Neural cell (in vitro differentiated cells): ENCODE measurements around the gene CCDC136. TPM values are rescaled to one million over a fixed set of nuclear protein-coding genes. Genes with fewer than 3 reads are reported as not detected.

Experiments
- H2AFZ ChIP-seq: fragments of 200-600, 300-800 bp; sonication (generic), shearing (Covaris generic); 2 replicates; pipeline ENCODE4 v1.6.0; 2014; ENCODE audit warnings: low read depth, mild to moderate bottlenecking, antibody characterized with exemption, low read length, moderate library complexity
- H3F3A ChIP-seq: fragments of 200-600 bp; shearing (Covaris generic); 2 replicates; pipeline ENCODE4 v1.6.1; 2016; ENCODE audit warnings: mild to moderate bottlenecking, moderate library complexity, mixed read lengths, antibody characterized with exemption, low read length; ENCODE audit not compliant: insufficient read depth, poor library complexity, severe bottlenecking
- H3K27ac ChIP-seq: fragments of 200-600, 300-800 bp; sonication (generic), shearing (Covaris generic); 2 replicates; pipeline ENCODE4 v1.5.1; 2014; ENCODE audit warnings: mild to moderate bottlenecking, low read length, moderate library complexity
- H3K27me3 ChIP-seq: fragments of 300-800, 200-600 bp; sonication (generic), shearing (Covaris generic); 2 replicates; pipeline ENCODE4 v1.6.0; 2014; ENCODE audit warnings: mild to moderate bottlenecking, low read depth, low read length, moderate library complexity; ENCODE audit not compliant: insufficient read depth
- H3K36me3 ChIP-seq: fragments of 300-800, 200-600 bp; sonication (generic), shearing (Covaris generic); 2 replicates; pipeline ENCODE4 v1.5.1; 2014; ENCODE audit warnings: mild to moderate bottlenecking, antibody characterized with exemption, low read length, moderate library complexity; ENCODE audit not compliant: insufficient read depth
- H3K4me2 ChIP-seq: fragments of 300-800, 200-600 bp; sonication (generic), shearing (Covaris generic); 2 replicates; pipeline ENCODE4 v1.6.0; 2014; ENCODE audit warnings: mild to moderate bottlenecking, low read length
- H3K4me3 ChIP-seq: fragments of 300-800, 200-600 bp; sonication (generic), shearing (Covaris generic); 2 replicates; pipeline ENCODE4 v1.5.1; 2014; ENCODE audit warnings: mild to moderate bottlenecking, low read length, moderate library complexity
- H3K79me2 ChIP-seq: fragments of 200-600 bp; shearing (Covaris generic); replicated peaks from 2 replicates; pipeline ENCODE4 v1.6.0; 2014; ENCODE audit warnings: mild to moderate bottlenecking, low read length, moderate library complexity; ENCODE audit not compliant: insufficient read depth
- H3K9ac ChIP-seq: fragments of 300-800, 200-600 bp; sonication (generic), shearing (Covaris generic); 2 replicates; pipeline ENCODE4 v1.6.1; 2016; ENCODE audit warnings: mild to moderate bottlenecking, low read length, mixed read lengths
- H3K9me2 ChIP-seq: fragments of 200-600 bp; shearing (Covaris generic); 2 replicates; pipeline ENCODE4 v1.6.1; 2016; ENCODE audit warnings: mild to moderate bottlenecking, low read length, mixed read lengths; ENCODE audit not compliant: insufficient read depth
- H3K9me3 ChIP-seq: fragments of 200-600, 300-800 bp; sonication (generic), shearing (Covaris generic); 2 replicates; pipeline ENCODE4 v1.6.1; 2016; ENCODE audit warnings: mild to moderate bottlenecking, mixed run types, low read length, moderate library complexity, mixed read lengths
- H4K20me1 ChIP-seq: fragments of 200-600 bp; shearing (Covaris generic); 2 replicates; pipeline ENCODE4 v1.6.1; 2016; ENCODE audit warnings: mild to moderate bottlenecking, mixed run types; ENCODE audit not compliant: insufficient read depth
- CTCF ChIP-seq: fragments of 450-650 bp; IDR thresholded peaks from 2 replicates; pipeline ENCODE4 v1.5.1; 2014; ENCODE audit warnings: antibody characterized with exemption, mild to moderate bottlenecking, moderate library complexity; ENCODE audit not compliant: poor library complexity, severe bottlenecking
- EP300 ChIP-seq: fragments of 450-650 bp; conservative IDR thresholded peaks from 2 replicates; pipeline ENCODE4 v1.6.1; 2014; ENCODE audit warnings: antibody characterized with exemption, mild to moderate bottlenecking, moderate library complexity; ENCODE audit not compliant: poor library complexity, severe bottlenecking
- EZH2 ChIP-seq: fragments of 200-600, 300-800 bp; shearing (Covaris generic), sonication (generic); IDR thresholded peaks from 2 replicates; pipeline ENCODE4 v1.6.1; 2014; ENCODE audit warnings: antibody characterized with exemption, low read length, borderline replicate concordance, mild to moderate bottlenecking; ENCODE audit not compliant: insufficient read depth, poor library complexity, severe bottlenecking
- MXI1 ChIP-seq: fragments of 450-650 bp; conservative IDR thresholded peaks from 2 replicates; pipeline ENCODE4 v1.6.1; 2014; ENCODE audit warnings: antibody characterized with exemption, mild to moderate bottlenecking; ENCODE audit not compliant: poor library complexity, severe bottlenecking
- POLR2AphosphoS5 ChIP-seq: IDR thresholded peaks from 2 replicates; pipeline ENCODE4 v1.6.1; 2012
- RAD21 ChIP-seq: fragments of 450-650 bp; conservative IDR thresholded peaks from 2 replicates; pipeline ENCODE4 v1.6.1; 2014; ENCODE audit warnings: antibody characterized with exemption, mild to moderate bottlenecking, moderate library complexity
- REST ChIP-seq: IDR thresholded peaks from 2 replicates; pipeline ENCODE4 v1.6.1; 2012; ENCODE audit warnings: borderline replicate concordance
- SMC3 ChIP-seq: fragments of 450-650 bp; conservative IDR thresholded peaks from 2 replicates; pipeline ENCODE4 v1.6.1; 2014; ENCODE audit warnings: antibody characterized with exemption, mild to moderate bottlenecking, moderate library complexity; ENCODE audit not compliant: poor library complexity
- TAF1 ChIP-seq: IDR thresholded peaks from 2 replicates; pipeline ENCODE4 v1.6.1; 2012; ENCODE audit warnings: low read depth
- polyA plus RNA-seq: library from polyadenylated mRNA; depleted of rRNA; stranded (reverse); fragments of >200 nt; gene quantifications from 2 replicates; pipeline ENCODE4 v1.2.3, GENCODE V29; 2014

Gene CCDC136
- polyA plus RNA-seq, 1 donor from 2014 or later, result 42.5 TPM

- H3F3A ChIP-seq, result peaks cover 4% of the 10 kb centered on the region
- no peak overlapping the region for H3K9ac ChIP-seq
- no peak overlapping the region for H3K27ac ChIP-seq
- no peaks in the 10 kb centered on the region for H3K9me2 ChIP-seq
- TF ChIP-seq MXI1, result no peak
- TF ChIP-seq REST, result no peak
- TF ChIP-seq EZH2, result no peak
- TF ChIP-seq EP300, result no peak
- TF ChIP-seq CTCF, result no peak
- no peak for TF ChIP-seq SMC3
- TF ChIP-seq POLR2AphosphoS5, result no peak
- no peak for TF ChIP-seq RAD21
- no peaks in the 10 kb centered on the region for H4K20me1 ChIP-seq
- H3K79me2 ChIP-seq, result peaks cover 73% of the 10 kb centered on the region
- H3K4me3 ChIP-seq, result no peak overlapping the region
- no peak overlapping the region for H2AFZ ChIP-seq
- H3K4me2 ChIP-seq, result no peak overlapping the region
- H3K27me3 ChIP-seq, result no peaks in the 10 kb centered on the region
- no peaks in the 10 kb centered on the region for H3K9me3 ChIP-seq
- H3K36me3 ChIP-seq, result no peaks in the 10 kb centered on the region
These were observed 48.5 kb upstream of the CCDC136 start for GRCh38 chr7:128743112-128743772.

GRCh38 chr7:128744366-128744905 lies 47.3 kb upstream of the CCDC136 start:
- no peaks in the 10 kb centered on the region for H3K9me3 ChIP-seq
- TF ChIP-seq EZH2 (no peak), CTCF (no peak), TAF1 (no peak), SMC3 (no peak), POLR2AphosphoS5 (no peak), MXI1 (no peak), EP300 (no peak), RAD21 (no peak), REST (no peak)
- no peak overlapping the region for H3K4me3 ChIP-seq
- H3K27ac ChIP-seq, result no peak overlapping the region
- no peak overlapping the region for H3K9ac ChIP-seq
- H3K79me2 ChIP-seq, result peaks cover 74% of the 10 kb centered on the region
- H3F3A ChIP-seq, result peaks cover 4% of the 10 kb centered on the region
- H3K4me2 ChIP-seq, result no peak overlapping the region
- H2AFZ ChIP-seq, result no peak overlapping the region
- H4K20me1 ChIP-seq, result no peaks in the 10 kb centered on the region
- no peaks in the 10 kb centered on the region for H3K36me3 ChIP-seq
- no peaks in the 10 kb centered on the region for H3K9me2 ChIP-seq
- no peaks in the 10 kb centered on the region for H3K27me3 ChIP-seq
